SK-N-MC (cell line): ENCODE results near the gene TNK2.

ENCODE experiments used
- EZH2 ChIP-seq: fragments of 200-600 bp; sonication (generic); IDR thresholded peaks from one replicate; pipeline ENCODE4 v1.6.1; 2017; ENCODE audit warnings: antibody characterized with exemption
- FOXP2 ChIP-seq: optimal IDR thresholded peaks from 2 replicates; pipeline ENCODE3; 2011; ENCODE audit warnings: mild to moderate bottlenecking, moderate library complexity; ENCODE audit not compliant: insufficient read depth; ENCODE audit errors: extremely low read length, control extremely low read depth
- POLR2AphosphoS5 ChIP-seq: IDR thresholded peaks from 2 replicates; pipeline ENCODE4 v1.6.1; 2012; ENCODE audit warnings: mild to moderate bottlenecking, low read depth, low read length, borderline replicate concordance

- TF ChIP-seq POLR2AphosphoS5 (no peak), EZH2 (no peak), FOXP2 (no peak)
Observed at GRCh38 chr3:195929452-195929851, 21.1 kb upstream of the TNK2 start.
